Peyer's patch (tissue), 4 donors: ENCODE measurements around the gene NEK2. TPM values are rescaled to one million over a fixed set of nuclear protein-coding genes. Genes with fewer than 3 reads are reported as not detected.
"Not testable (repeated sequence)": the region's sequence is repeated elsewhere in the genome, so short reads cannot be mapped to it uniquely, and the experiment has no call there.

Source experiments
- DNase-seq, 3 donors: peaks; one replicate each; pipeline ENCODE4 v3.0.0-alpha.2; 2017 to 2019
- H3K27ac ChIP-seq, 4 donors: fragments of 200-600 bp; sonication (generic); one replicate each; pipeline ENCODE4 v1.5.1; 2016 to 2019
- H3K27me3 ChIP-seq, 2 donors: fragments of 200-600 bp; sonication (generic); one replicate each; pipeline ENCODE4 v1.5.1; 2019
- H3K36me3 ChIP-seq, 3 donors: fragments of 200-600 bp; sonication (generic); one replicate each; pipeline ENCODE4 v1.5.1; 2016 to 2019
- H3K4me1 ChIP-seq, 4 donors: fragments of 200-600 bp; sonication (generic); one replicate each; pipeline ENCODE4 v1.5.1; 2016 to 2019
- H3K4me3 ChIP-seq, 4 donors: fragments of 200-600 bp; sonication (generic); 1 replicate in 3 of 4; 2 replicates in 1 of 4; pipeline ENCODE4 v1.5.1; 2016 to 2019; ENCODE audit warnings: mild to moderate bottlenecking in 1 of 4
- H3K9me3 ChIP-seq, 4 donors: fragments of 200-600 bp; sonication (generic); one replicate each; pipeline ENCODE4 v1.5.1; 2016 to 2019; ENCODE audit warnings: mild to moderate bottlenecking in 1 of 4
- POLR2A ChIP-seq, 2 donors: fragments of 450-650 bp; IDR thresholded peaks; one replicate each; pipeline ENCODE4 v1.5.1; 2017; ENCODE audit warnings: antibody characterized with exemption in 2 of 2, mild to moderate bottlenecking in 2 of 2, moderate library complexity in 2 of 2
- total RNA-seq, 4 donors: library from RNA; depleted of rRNA; stranded (reverse); fragments of >200 nt; gene quantifications; one replicate each; pipeline ENCODE4 v1.1.0, GENCODE V29; 2016
- TF ChIP-seq, protein P1 (sequence below), 6 experiments: fragments of 450-650 bp in 4 of 6; fragments of 200-600 bp in 2 of 6; sonication (generic) in 1 of 6; IDR thresholded peaks; one replicate each; pipeline ENCODE4 v1.5.1; 2017 to 2019; ENCODE audit warnings: antibody characterized with exemption in 6 of 6, mild to moderate bottlenecking in 3 of 6, moderate library complexity in 1 of 6

Gene NEK2
- total RNA-seq, 4 donors from 2014 or later = 1.7 to 14.9 (median 5.8) TPM

DNA sequence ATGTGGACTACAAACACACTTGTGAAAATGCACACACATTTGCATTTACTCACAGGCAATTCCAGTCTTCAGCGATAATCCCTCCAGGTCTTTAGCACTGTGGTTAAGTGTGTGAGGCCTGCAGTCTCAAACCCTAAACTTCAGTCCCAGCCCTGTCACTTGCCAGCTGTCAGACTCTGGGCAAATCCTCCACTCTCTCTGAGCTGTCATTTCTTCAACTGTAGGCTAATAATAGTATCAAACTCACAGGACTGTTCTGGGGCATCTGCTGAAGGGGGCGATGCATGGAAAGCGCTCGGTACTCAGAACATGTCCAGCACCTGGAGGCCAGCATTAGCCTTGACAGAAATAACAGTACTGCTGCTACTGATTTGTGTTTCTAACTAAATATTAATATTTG, 48.2 kb downstream of the NEK2 start:
- H3K27me3 ChIP-seq = no peaks in the 10 kb centered on the region
- H3K9me3 ChIP-seq = no peaks in the 10 kb centered on the region
- H3K4me3 ChIP-seq = no peak overlapping the region
- TF ChIP-seq POLR2A (IDR thresholded peaks at IDR 0.05) = no peak
- TF ChIP-seq, protein P1, sequence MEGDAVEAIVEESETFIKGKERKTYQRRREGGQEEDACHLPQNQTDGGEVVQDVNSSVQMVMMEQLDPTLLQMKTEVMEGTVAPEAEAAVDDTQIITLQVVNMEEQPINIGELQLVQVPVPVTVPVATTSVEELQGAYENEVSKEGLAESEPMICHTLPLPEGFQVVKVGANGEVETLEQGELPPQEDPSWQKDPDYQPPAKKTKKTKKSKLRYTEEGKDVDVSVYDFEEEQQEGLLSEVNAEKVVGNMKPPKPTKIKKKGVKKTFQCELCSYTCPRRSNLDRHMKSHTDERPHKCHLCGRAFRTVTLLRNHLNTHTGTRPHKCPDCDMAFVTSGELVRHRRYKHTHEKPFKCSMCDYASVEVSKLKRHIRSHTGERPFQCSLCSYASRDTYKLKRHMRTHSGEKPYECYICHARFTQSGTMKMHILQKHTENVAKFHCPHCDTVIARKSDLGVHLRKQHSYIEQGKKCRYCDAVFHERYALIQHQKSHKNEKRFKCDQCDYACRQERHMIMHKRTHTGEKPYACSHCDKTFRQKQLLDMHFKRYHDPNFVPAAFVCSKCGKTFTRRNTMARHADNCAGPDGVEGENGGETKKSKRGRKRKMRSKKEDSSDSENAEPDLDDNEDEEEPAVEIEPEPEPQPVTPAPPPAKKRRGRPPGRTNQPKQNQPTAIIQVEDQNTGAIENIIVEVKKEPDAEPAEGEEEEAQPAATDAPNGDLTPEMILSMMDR (IDR thresholded peaks at IDR 0.05) = no peak
- no peak overlapping the region for H3K27ac ChIP-seq
- DNase-seq = peak in 1 of 3 donors; percentile 15
- H3K4me1 ChIP-seq = no peaks in the 10 kb centered on the region
- no peaks in the 10 kb centered on the region for H3K36me3 ChIP-seq

- H3K4me3 ChIP-seq, H3K27me3 ChIP-seq, DNase-seq, H3K36me3 ChIP-seq, H3K4me1 ChIP-seq, H3K27ac ChIP-seq, H3K9me3 ChIP-seq: not testable (repeated sequence)
Observed at GRCh38 chr1:211625866-211626265, 49.6 kb downstream of the NEK2 start.

- Histone ChIP-seq H3K9me3 (no peaks in the 10 kb centered on the region), H3K4me3 (no peak overlapping the region), H3K36me3 (no peaks in the 10 kb centered on the region), H3K27me3 (no peaks in the 10 kb centered on the region), H3K4me1 (no peaks in the 10 kb centered on the region), H3K27ac (no peak overlapping the region)
- TF ChIP-seq, protein P1 (IDR thresholded peaks at IDR 0.05) = peak in 5 of 6 experiments; percentile 12 to 55 (median 37)
- no peak for TF ChIP-seq POLR2A (IDR thresholded peaks at IDR 0.05)
- DNase-seq = peak in 2 of 3 donors; percentile 37 to 75
Observed at GRCh38 chr1:211625040-211625439, 50.4 kb downstream of the NEK2 start.

DNA sequence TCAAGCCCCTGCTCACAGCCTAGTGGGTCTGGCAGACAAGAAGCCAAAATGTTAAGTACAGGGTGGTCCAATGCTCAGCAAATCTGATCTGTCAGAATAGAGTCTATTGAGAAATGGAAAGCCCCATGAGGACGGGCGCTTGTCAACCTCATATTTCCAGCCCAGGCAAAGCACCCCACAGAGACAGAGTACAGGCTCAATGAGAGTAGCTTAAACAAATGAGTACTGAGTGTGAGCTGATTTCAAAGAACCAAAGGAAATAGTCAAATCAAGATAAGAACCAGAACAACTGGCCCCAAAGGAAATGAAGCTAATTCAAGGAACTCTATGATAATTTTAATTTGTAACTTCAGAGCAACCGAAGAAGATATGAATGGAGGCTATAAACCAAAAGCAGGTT, 51.9 kb downstream of the NEK2 start:
- Histone ChIP-seq H3K27me3 (no peaks in the 10 kb centered on the region), H3K27ac (no peak overlapping the region), H3K4me3 (no peak overlapping the region), H3K9me3 (no peaks in the 10 kb centered on the region), H3K4me1 (no peaks in the 10 kb centered on the region), H3K36me3 (no peaks in the 10 kb centered on the region)
- TF ChIP-seq, protein P1 (IDR thresholded peaks at IDR 0.05) = no peak
- no peak for TF ChIP-seq POLR2A (IDR thresholded peaks at IDR 0.05)
- DNase-seq = peak in 1 of 3 donors; percentile 27

DNA sequence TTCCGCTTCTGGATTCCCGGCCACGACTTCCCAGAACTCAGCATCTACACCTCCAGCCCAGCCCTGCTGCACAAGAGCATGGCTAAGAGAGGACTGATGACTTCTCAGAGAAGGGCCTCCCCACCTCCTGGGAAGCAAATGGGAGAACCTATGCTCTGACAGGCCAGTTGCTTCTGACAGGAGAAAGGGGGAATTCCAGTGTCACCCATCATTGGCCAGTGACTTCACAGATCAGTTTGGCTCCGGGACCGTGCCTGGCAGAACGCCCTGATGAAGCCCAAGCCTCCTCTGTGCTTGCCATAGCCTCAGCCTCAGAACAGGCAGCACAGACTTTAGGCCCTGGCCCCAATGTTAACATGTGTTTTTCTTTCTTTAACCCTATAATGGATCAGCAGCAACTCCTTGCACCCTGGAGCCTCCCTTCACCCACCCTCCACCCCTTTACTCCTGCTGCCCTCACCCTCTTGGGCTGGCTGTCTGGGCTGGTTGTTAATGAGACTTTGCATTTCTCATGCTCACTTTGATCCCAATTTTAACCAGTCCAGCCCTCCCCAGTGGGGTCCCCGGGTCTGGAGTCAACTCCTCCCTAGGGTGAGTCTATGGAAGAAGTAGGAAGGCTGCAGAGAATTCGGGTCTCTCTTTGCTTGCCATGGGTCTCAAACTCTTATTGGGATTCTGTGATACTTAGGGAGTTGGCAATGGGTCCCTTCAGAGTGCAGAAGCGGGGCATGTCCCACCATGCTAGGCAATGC, 53.8 kb downstream of the NEK2 start:
- no peak for DNase-seq
- Histone ChIP-seq H3K36me3 (no peaks in the 10 kb centered on the region), H3K4me3 (no peak overlapping the region), H3K27ac (no peak overlapping the region), H3K9me3 (no peaks in the 10 kb centered on the region), H3K4me1 (no peaks in the 10 kb centered on the region), H3K27me3 (no peaks in the 10 kb centered on the region)
- TF ChIP-seq POLR2A (IDR thresholded peaks at IDR 0.05) = no peak
- TF ChIP-seq, protein P1 (IDR thresholded peaks at IDR 0.05) = no peak

- TF ChIP-seq POLR2A (IDR thresholded peaks at IDR 0.05) = no peak
- TF ChIP-seq, protein P1 (IDR thresholded peaks at IDR 0.05) = no peak
- DNase-seq = no peak
Observed at GRCh38 chr1:211620097-211620496, 55.3 kb downstream of the NEK2 start.

More at GRCh38 chr1:211620097-211620496, 55.3 kb downstream of the NEK2 start:
- no peaks in the 10 kb centered on the region for H3K36me3 ChIP-seq
- no peak overlapping the region for H3K4me3 ChIP-seq
- no peaks in the 10 kb centered on the region for H3K27me3 ChIP-seq
- no peak overlapping the region for H3K27ac ChIP-seq
- no peaks in the 10 kb centered on the region for H3K9me3 ChIP-seq
- H3K4me1 ChIP-seq = no peaks in the 10 kb centered on the region
